GM23338 (cell line): ENCODE measurements around the gene SLC44A1. TPM values are rescaled to one million over a fixed set of nuclear protein-coding genes. Genes with fewer than 3 reads are reported as not detected.

Experiments used
- ATAC-seq: fragments of 200-7000 bp; cut with Tn5 transposase; 3 replicates; pipeline ENCODE4 v1.9.1; 2020
- DNase-seq: peaks from one replicate; pipeline ENCODE4 v3.0.0-alpha.2; 2015; ENCODE audit warnings: low spot score
- H2AFZ ChIP-seq: fragments of 200-600 bp; sonication (generic); 2 replicates; pipeline ENCODE4 v1.8.0; 2016; ENCODE audit warnings: antibody characterized with exemption, mild to moderate bottlenecking, moderate library complexity
- H3F3A ChIP-seq: fragments of 200-600 bp; sonication (generic); replicated peaks from 2 replicates; pipeline ENCODE4 v1.8.0; 2017; ENCODE audit warnings: antibody characterized with exemption, mixed run types, low read depth
- H3K27ac ChIP-seq: fragments of 200-600 bp; sonication (generic); 2 replicates; pipeline ENCODE4 v1.6.1; 2016; ENCODE audit warnings: low read depth
- H3K27me3 ChIP-seq: fragments of 200-600 bp; sonication (generic); 2 replicates; pipeline ENCODE4 v1.8.0; 2016; ENCODE audit warnings: mild to moderate bottlenecking, mixed run types, moderate library complexity; ENCODE audit not compliant: insufficient read depth
- H3K36me3 ChIP-seq: fragments of 200-600 bp; sonication (generic); 2 replicates; pipeline ENCODE4 v1.8.0; 2016; ENCODE audit warnings: mild to moderate bottlenecking; ENCODE audit not compliant: insufficient read depth
- H3K4me1 ChIP-seq: fragments of 200-600 bp; sonication (generic); 2 replicates; pipeline ENCODE4 v1.8.0; 2016; ENCODE audit warnings: mild to moderate bottlenecking, moderate library complexity; ENCODE audit not compliant: insufficient read depth
- H3K4me2 ChIP-seq: fragments of 200-600 bp; sonication (generic); 2 replicates; pipeline ENCODE4 v1.7.1; 2017; ENCODE audit warnings: mixed run types
- H3K4me3 ChIP-seq: fragments of 200-600 bp; sonication (generic); 2 replicates; pipeline ENCODE4 v1.6.1; 2016; ENCODE audit warnings: mixed run types
- H3K79me2 ChIP-seq: fragments of 200-600 bp; sonication (generic); replicated peaks from 2 replicates; pipeline ENCODE4 v1.8.0; 2017; ENCODE audit warnings: mild to moderate bottlenecking; ENCODE audit not compliant: insufficient read depth
- H3K9me2 ChIP-seq: fragments of 200-600 bp; sonication (generic); 2 replicates; pipeline ENCODE4 v1.8.0; 2017; ENCODE audit not compliant: insufficient read depth
- H4K20me1 ChIP-seq: fragments of 200-600 bp; sonication (generic); replicated peaks from 2 replicates; pipeline ENCODE4 v1.8.0; 2017; ENCODE audit warnings: mild to moderate bottlenecking; ENCODE audit not compliant: insufficient read depth
- H3K27ac Mint-ChIP-seq: 2 replicates; pipeline ENCODE4 v1.8.0; 2020; ENCODE audit warnings: inconsistent platforms, mild to moderate bottlenecking, moderate library complexity, mixed read lengths
- H3K27me3 Mint-ChIP-seq: 3 replicates; pipeline ENCODE4 v1.8.0; 2022; ENCODE audit warnings: low read depth, mild to moderate bottlenecking, moderate library complexity, mixed read lengths, inconsistent platforms; ENCODE audit not compliant: insufficient read depth, poor library complexity
- H3K36me3 Mint-ChIP-seq: 3 replicates; pipeline ENCODE4 v1.8.0; 2021; ENCODE audit warnings: low read depth, mild to moderate bottlenecking, inconsistent platforms, moderate library complexity, mixed read lengths
- H3K4me1 Mint-ChIP-seq: 3 replicates; pipeline ENCODE4 v1.8.0; 2020; ENCODE audit warnings: mild to moderate bottlenecking, inconsistent platforms, mixed read lengths
- H3K4me3 Mint-ChIP-seq: 3 replicates; pipeline ENCODE4 v1.8.0; 2021; ENCODE audit warnings: moderate library complexity, mild to moderate bottlenecking, inconsistent platforms, mixed read lengths
- H3K9me3 Mint-ChIP-seq: 3 replicates; pipeline ENCODE4 v1.8.0; 2020; ENCODE audit warnings: moderate library complexity, mild to moderate bottlenecking, inconsistent platforms, mixed read lengths
- EZH2 ChIP-seq: fragments of 200-600 bp; sonication (generic); IDR thresholded peaks from one replicate; pipeline ENCODE4 v1.8.0; 2017; ENCODE audit warnings: antibody characterized with exemption, mild to moderate bottlenecking, low read depth; ENCODE audit not compliant: unreplicated experiment
- EZH2phosphoT487 ChIP-seq: fragments of 200-600 bp; sonication (generic); IDR thresholded peaks from one replicate; pipeline ENCODE4 v1.8.1; 2018; ENCODE audit warnings: antibody characterized with exemption; ENCODE audit not compliant: unreplicated experiment
- JUNB ChIP-seq: IDR thresholded peaks from one replicate; pipeline ENCODE4 v1.6.1; 2016; ENCODE audit warnings: antibody characterized with exemption; ENCODE audit not compliant: unreplicated experiment
- POLR2AphosphoS5 ChIP-seq: IDR thresholded peaks from 2 replicates; pipeline ENCODE4 v1.6.1; 2016; ENCODE audit warnings: antibody characterized with exemption, low read depth
- polyA plus RNA-seq: library from polyadenylated mRNA; unstranded; fragments of >200 nt; fragmentation: Nextera tagmentation; extraction: Ambion mirVana; gene quantifications from 2 replicates; pipeline ENCODE4 v1.2.1, GENCODE V29; 2016
- total RNA-seq: library from RNA; depleted of rRNA; stranded (reverse); fragments of >200 nt; shearing (Covaris generic); gene quantifications from 2 replicates; pipeline ENCODE4 v1.2.3, GENCODE V29; 2014
- TF ChIP-seq, protein P1 (sequence below): IDR thresholded peaks from 2 replicates; pipeline ENCODE4 v1.6.1; 2016; ENCODE audit warnings: antibody characterized with exemption
- TF ChIP-seq, protein P2 (sequence below): fragments of 250-450 bp; sonication (Bioruptor Pico); IDR thresholded peaks from 2 replicates; pipeline ENCODE4 v1.5.0; 2020; ENCODE audit warnings: mild to moderate bottlenecking, moderate library complexity
- TF ChIP-seq, protein P3 (sequence below): IDR thresholded peaks from one replicate; pipeline ENCODE4 v1.6.1; 2018; ENCODE audit warnings: antibody characterized with exemption; ENCODE audit not compliant: unreplicated experiment
- TF ChIP-seq, protein P4 (sequence below), 2 experiments: fragments of 200-600 bp in 1 of 2; sonication (generic) in 1 of 2; conservative IDR thresholded peaks; 2 replicates each; pipeline versions ENCODE4 v1.5.1 to v1.6.1; 2016 to 2017; ENCODE audit warnings: antibody characterized with exemption in 2 of 2, low read depth in 2 of 2, mild to moderate bottlenecking in 2 of 2, moderate library complexity in 1 of 2

Gene SLC44A1
- total and polyA plus RNA-seq, 2 experiments from 2014 or later = 14.9 to 75.0 TPM

DNA sequence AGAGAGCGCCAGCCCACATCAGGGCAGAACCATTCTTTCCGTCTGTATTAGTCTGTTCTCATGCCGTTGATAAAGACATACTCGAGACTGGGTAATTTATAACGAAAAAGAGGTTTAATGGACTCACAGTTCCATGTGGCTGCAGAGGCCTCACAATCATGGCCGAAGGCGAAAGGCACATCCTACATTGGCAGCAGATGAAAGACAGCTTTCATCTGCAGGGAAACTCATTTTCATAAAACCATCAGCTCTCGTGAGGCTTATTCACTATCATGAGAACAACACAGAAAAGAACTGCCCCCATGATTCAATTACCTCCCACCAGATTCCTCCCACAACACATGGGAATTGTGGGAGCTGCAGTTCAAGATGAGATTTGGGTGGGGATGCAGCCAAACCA lies 198.7 kb downstream of the SLC44A1 start:
- no peak for TF ChIP-seq EZH2phosphoT487
- TF ChIP-seq JUNB = no peak
- TF ChIP-seq POLR2AphosphoS5 = no peak
- TF ChIP-seq, protein P1, sequence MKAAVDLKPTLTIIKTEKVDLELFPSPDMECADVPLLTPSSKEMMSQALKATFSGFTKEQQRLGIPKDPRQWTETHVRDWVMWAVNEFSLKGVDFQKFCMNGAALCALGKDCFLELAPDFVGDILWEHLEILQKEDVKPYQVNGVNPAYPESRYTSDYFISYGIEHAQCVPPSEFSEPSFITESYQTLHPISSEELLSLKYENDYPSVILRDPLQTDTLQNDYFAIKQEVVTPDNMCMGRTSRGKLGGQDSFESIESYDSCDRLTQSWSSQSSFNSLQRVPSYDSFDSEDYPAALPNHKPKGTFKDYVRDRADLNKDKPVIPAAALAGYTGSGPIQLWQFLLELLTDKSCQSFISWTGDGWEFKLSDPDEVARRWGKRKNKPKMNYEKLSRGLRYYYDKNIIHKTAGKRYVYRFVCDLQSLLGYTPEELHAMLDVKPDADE = no peak
- TF ChIP-seq, protein P2, sequence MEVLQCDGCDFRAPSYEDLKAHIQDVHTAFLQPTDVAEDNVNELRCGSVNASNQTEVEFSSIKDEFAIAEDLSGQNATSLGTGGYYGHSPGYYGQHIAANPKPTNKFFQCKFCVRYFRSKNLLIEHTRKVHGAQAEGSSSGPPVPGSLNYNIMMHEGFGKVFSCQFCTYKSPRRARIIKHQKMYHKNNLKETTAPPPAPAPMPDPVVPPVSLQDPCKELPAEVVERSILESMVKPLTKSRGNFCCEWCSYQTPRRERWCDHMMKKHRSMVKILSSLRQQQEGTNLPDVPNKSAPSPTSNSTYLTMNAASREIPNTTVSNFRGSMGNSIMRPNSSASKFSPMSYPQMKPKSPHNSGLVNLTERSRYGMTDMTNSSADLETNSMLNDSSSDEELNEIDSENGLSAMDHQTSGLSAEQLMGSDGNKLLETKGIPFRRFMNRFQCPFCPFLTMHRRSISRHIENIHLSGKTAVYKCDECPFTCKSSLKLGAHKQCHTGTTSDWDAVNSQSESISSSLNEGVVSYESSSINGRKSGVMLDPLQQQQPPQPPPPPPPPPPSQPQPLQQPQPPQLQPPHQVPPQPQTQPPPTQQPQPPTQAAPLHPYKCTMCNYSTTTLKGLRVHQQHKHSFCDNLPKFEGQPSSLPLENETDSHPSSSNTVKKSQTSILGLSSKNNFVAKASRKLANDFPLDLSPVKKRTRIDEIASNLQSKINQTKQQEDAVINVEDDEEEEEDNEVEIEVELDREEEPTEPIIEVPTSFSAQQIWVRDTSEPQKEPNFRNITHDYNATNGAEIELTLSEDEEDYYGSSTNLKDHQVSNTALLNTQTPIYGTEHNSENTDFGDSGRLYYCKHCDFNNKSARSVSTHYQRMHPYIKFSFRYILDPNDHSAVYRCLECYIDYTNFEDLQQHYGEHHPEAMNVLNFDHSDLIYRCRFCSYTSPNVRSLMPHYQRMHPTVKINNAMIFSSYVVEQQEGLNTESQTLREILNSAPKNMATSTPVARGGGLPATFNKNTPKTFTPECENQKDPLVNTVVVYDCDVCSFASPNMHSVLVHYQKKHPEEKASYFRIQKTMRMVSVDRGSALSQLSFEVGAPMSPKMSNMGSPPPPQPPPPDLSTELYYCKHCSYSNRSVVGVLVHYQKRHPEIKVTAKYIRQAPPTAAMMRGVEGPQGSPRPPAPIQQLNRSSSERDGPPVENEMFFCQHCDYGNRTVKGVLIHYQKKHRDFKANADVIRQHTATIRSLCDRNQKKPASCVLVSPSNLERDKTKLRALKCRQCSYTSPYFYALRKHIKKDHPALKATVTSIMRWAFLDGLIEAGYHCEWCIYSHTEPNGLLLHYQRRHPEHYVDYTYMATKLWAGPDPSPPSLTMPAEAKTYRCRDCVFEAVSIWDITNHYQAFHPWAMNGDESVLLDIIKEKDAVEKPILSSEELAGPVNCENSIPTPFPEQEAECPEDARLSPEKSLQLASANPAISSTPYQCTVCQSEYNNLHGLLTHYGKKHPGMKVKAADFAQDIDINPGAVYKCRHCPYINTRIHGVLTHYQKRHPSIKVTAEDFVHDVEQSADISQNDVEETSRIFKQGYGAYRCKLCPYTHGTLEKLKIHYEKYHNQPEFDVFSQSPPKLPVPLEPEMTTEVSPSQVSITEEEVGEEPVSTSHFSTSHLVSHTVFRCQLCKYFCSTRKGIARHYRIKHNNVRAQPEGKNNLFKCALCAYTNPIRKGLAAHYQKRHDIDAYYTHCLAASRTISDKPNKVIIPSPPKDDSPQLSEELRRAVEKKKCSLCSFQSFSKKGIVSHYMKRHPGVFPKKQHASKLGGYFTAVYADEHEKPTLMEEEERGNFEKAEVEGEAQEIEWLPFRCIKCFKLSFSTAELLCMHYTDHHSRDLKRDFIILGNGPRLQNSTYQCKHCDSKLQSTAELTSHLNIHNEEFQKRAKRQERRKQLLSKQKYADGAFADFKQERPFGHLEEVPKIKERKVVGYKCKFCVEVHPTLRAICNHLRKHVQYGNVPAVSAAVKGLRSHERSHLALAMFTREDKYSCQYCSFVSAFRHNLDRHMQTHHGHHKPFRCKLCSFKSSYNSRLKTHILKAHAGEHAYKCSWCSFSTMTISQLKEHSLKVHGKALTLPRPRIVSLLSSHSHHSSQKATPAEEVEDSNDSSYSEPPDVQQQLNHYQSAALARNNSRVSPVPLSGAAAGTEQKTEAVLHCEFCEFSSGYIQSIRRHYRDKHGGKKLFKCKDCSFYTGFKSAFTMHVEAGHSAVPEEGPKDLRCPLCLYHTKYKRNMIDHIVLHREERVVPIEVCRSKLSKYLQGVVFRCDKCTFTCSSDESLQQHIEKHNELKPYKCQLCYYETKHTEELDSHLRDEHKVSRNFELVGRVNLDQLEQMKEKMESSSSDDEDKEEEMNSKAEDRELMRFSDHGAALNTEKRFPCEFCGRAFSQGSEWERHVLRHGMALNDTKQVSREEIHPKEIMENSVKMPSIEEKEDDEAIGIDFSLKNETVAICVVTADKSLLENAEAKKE (CRISPR knock-in tag) = no peak
- no peak for TF ChIP-seq EZH2
- TF ChIP-seq, protein P3, sequence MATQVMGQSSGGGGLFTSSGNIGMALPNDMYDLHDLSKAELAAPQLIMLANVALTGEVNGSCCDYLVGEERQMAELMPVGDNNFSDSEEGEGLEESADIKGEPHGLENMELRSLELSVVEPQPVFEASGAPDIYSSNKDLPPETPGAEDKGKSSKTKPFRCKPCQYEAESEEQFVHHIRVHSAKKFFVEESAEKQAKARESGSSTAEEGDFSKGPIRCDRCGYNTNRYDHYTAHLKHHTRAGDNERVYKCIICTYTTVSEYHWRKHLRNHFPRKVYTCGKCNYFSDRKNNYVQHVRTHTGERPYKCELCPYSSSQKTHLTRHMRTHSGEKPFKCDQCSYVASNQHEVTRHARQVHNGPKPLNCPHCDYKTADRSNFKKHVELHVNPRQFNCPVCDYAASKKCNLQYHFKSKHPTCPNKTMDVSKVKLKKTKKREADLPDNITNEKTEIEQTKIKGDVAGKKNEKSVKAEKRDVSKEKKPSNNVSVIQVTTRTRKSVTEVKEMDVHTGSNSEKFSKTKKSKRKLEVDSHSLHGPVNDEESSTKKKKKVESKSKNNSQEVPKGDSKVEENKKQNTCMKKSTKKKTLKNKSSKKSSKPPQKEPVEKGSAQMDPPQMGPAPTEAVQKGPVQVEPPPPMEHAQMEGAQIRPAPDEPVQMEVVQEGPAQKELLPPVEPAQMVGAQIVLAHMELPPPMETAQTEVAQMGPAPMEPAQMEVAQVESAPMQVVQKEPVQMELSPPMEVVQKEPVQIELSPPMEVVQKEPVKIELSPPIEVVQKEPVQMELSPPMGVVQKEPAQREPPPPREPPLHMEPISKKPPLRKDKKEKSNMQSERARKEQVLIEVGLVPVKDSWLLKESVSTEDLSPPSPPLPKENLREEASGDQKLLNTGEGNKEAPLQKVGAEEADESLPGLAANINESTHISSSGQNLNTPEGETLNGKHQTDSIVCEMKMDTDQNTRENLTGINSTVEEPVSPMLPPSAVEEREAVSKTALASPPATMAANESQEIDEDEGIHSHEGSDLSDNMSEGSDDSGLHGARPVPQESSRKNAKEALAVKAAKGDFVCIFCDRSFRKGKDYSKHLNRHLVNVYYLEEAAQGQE = no peak
- TF ChIP-seq, protein P4, sequence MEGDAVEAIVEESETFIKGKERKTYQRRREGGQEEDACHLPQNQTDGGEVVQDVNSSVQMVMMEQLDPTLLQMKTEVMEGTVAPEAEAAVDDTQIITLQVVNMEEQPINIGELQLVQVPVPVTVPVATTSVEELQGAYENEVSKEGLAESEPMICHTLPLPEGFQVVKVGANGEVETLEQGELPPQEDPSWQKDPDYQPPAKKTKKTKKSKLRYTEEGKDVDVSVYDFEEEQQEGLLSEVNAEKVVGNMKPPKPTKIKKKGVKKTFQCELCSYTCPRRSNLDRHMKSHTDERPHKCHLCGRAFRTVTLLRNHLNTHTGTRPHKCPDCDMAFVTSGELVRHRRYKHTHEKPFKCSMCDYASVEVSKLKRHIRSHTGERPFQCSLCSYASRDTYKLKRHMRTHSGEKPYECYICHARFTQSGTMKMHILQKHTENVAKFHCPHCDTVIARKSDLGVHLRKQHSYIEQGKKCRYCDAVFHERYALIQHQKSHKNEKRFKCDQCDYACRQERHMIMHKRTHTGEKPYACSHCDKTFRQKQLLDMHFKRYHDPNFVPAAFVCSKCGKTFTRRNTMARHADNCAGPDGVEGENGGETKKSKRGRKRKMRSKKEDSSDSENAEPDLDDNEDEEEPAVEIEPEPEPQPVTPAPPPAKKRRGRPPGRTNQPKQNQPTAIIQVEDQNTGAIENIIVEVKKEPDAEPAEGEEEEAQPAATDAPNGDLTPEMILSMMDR (conservative IDR thresholded peaks at IDR 0.05; ENCODE audit: low read depth in 2 of 2) = no peak

More for the DNA sequence above, 198.7 kb downstream of the SLC44A1 start:
- DNase-seq = no peak
- Histone ChIP-seq H3K36me3 (no peaks in the 10 kb centered on the region), H3K27me3 (no peaks in the 10 kb centered on the region), H3K79me2 (no peaks in the 10 kb centered on the region), H3F3A (no peaks in the 10 kb centered on the region), H3K4me2 (no peak overlapping the region), H3K9me2 (no peaks in the 10 kb centered on the region), H3K4me3 (no peak overlapping the region), H3K4me1 (no peaks in the 10 kb centered on the region), H2AFZ (peak overlapping the region; percentile 32; the same call in 1 of the 2 replicates), H3K27ac (no peak overlapping the region), H4K20me1 (no peaks in the 10 kb centered on the region)
- Mint-ChIP-seq H3K4me3 (no peak overlapping the region), H3K4me1 (peaks cover 5% of the 10 kb centered on the region; the same call in 2 of the 3 replicates), H3K27me3 (peaks cover 3% of the 10 kb centered on the region), H3K27ac (no peak overlapping the region), H3K36me3 (no peaks in the 10 kb centered on the region), H3K9me3 (peaks cover 3% of the 10 kb centered on the region; the same call in 1 of the 3 replicates)
- ATAC-seq = no peak
